Stimulated activated CD4-positive, alpha-beta T cell treated with anti-CD3 and anti-CD28 coated beads, Interleukin-4, amount 100 ng/mL, for 48 hours (primary cell): ENCODE data around the gene IL1RL2.

Experiments
- DNase-seq, 2 donors: peaks; one replicate each; pipeline ENCODE4 v3.0.0-alpha.2; 2020; ENCODE audit warnings: low read depth in 2 of 2

The IL1RL2 gene

GRCh38 chr2:102238778-102239177, 52.0 kb downstream of the IL1RL2 start:
- no peak for DNase-seq

- no peak for DNase-seq
Observed at GRCh38 chr2:102239344-102239743, 52.5 kb downstream of the IL1RL2 start.

- peak; percentile 85 to 90 for DNase-seq
Observed at GRCh38 chr2:102240640-102241370, 54.0 kb downstream of the IL1RL2 start.

- no peak for DNase-seq
Observed at GRCh38 chr2:102241616-102242305, 54.9 kb downstream of the IL1RL2 start.

GRCh38 chr2:102245266-102246151, 58.7 kb downstream of the IL1RL2 start:
- no peak for DNase-seq

- no peak for DNase-seq
Observed at GRCh38 chr2:102250278-102250821, 63.5 kb downstream of the IL1RL2 start.

GRCh38 chr2:102251042-102251848, 64.4 kb downstream of the IL1RL2 start:
- DNase-seq, result peak; percentile 71 to 72

- no peak for DNase-seq
Observed at GRCh38 chr2:102251849-102252203, 65.0 kb downstream of the IL1RL2 start.

GRCh38 chr2:102252236-102252635, 65.4 kb downstream of the IL1RL2 start:
- DNase-seq, result no peak

- DNase-seq, result no peak
Observed at GRCh38 chr2:102253140-102253752, 66.4 kb downstream of the IL1RL2 start.

- no peak for DNase-seq
Observed at GRCh38 chr2:102253753-102254150, 66.9 kb downstream of the IL1RL2 start.

GRCh38 chr2:102256276-102256675, 69.5 kb downstream of the IL1RL2 start:
- DNase-seq, result no peak

GRCh38 chr2:102256874-102257462, 70.1 kb downstream of the IL1RL2 start:
- no peak for DNase-seq

- DNase-seq, result no peak
Observed at GRCh38 chr2:102258025-102258385, 71.2 kb downstream of the IL1RL2 start.

- no peak for DNase-seq
Observed at GRCh38 chr2:102258386-102259074, 71.7 kb downstream of the IL1RL2 start.

- no peak for DNase-seq
Observed at GRCh38 chr2:102261467-102262135, 74.8 kb downstream of the IL1RL2 start.

- DNase-seq, result no peak
Observed at GRCh38 chr2:102262216-102263129, 75.7 kb downstream of the IL1RL2 start.

- no peak for DNase-seq
Observed at GRCh38 chr2:102264952-102265351, 78.1 kb downstream of the IL1RL2 start.
